ENCODE data around the gene MPDU1. TPM values are rescaled to one million over a fixed set of nuclear protein-coding genes. Genes with fewer than 3 reads are reported as not detected.

Gene MPDU1
- 93.2 and 97.4 TPM in 2 replicates for total RNA-seq

GRCh38 chr17:7583253-7584109 lies at the start of gene MPDU1:
Gene MPDU1, plus strand, starts transcription at chr17:7583852. Its CDS starts 11 bp downstream, at chr17:7583863.

GRCh38 chr17:7548585-7549400 lies 34.9 kb upstream of the MPDU1 start, which contains the start of gene TNFSF12:
Gene TNFSF12, plus strand, starts transcription at chr17:7549058. Its CDS starts 96 bp downstream, at chr17:7549154.

GRCh38 chr17:7558544-7559319 lies 24.9 kb upstream of the MPDU1 start, which contains the start of gene TNFSF13:
Gene TNFSF13, plus strand, starts transcription at chr17:7558750. Its CDS starts 290 bp downstream, at chr17:7559040.

GRCh38 chr17:7561589-7562207 lies 22.0 kb upstream of the MPDU1 start, which contains the start of gene SENP3:
Gene SENP3, plus strand, starts transcription at chr17:7561919. Its CDS starts 1,158 bp downstream, at chr17:7563077.

GRCh38 chr17:7579001-7579833 lies 4.4 kb upstream of the MPDU1 start, which contains the start of gene CD68:
Gene CD68, plus strand, starts transcription at chr17:7579638. Its CDS starts 40 bp downstream, at chr17:7579678.

GRCh38 chr17:7589891-7590691 lies 6.4 kb downstream of the MPDU1 start, which contains the start of gene SOX15:
Gene SOX15, minus strand, starts transcription at chr17:7590094. Its CDS starts 418 bp downstream, at chr17:7589676.

GRCh38 chr17:7614425-7615264 lies 31.0 kb downstream of the MPDU1 start, which contains the start of gene FXR2:
Gene FXR2, minus strand, starts transcription at chr17:7614897. Its CDS starts 365 bp downstream, at chr17:7614532.

DNA sequence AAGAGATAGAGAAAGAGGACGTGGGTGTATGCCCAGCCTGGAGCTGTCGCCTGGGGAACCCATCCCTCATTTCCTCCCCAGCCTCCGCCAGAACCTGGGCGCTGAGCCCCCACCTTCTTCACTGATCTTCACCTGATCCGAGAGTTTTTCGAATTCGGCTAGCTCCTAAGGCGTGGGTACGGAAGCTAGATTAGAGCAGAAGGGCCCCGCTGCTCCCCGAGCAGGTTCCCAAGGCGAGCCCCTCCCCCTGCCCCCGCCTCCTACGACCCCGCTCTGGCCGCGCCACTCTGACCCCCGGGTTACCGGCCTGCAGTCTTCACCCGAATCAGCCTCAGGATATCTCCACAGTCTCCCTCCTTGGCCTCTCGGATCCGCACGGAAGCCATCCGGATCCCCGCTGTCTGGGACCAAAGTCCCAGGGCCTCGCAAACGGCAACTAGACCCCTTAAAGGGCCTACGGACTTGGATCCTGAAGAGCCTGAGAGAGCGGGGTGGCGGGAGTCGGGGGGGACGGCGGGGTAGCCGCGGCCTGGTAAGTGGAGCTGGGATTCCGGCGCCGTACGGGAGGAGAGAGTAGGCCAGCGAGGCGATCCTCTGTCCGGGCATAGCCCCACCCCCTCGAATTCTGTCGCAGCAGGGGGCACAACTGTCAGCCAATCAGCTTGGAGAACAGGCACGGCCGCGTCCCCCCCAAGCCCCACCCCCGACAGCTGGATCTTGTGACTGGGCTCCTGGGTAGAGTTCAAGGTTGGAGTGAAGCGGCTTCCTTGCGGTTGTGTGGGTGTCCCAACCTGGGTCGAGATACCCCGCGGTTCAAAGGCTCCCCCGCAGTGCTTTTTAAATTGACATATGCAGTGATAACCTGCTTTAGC lies 43.8 kb downstream of the MPDU1 start, which contains the start of gene SAT2:
TSS of gene SAT2 (minus strand) at position 572 of the 872 bp plus-strand sequence. CDS start at position 386, 186 bp downstream.

DNA sequence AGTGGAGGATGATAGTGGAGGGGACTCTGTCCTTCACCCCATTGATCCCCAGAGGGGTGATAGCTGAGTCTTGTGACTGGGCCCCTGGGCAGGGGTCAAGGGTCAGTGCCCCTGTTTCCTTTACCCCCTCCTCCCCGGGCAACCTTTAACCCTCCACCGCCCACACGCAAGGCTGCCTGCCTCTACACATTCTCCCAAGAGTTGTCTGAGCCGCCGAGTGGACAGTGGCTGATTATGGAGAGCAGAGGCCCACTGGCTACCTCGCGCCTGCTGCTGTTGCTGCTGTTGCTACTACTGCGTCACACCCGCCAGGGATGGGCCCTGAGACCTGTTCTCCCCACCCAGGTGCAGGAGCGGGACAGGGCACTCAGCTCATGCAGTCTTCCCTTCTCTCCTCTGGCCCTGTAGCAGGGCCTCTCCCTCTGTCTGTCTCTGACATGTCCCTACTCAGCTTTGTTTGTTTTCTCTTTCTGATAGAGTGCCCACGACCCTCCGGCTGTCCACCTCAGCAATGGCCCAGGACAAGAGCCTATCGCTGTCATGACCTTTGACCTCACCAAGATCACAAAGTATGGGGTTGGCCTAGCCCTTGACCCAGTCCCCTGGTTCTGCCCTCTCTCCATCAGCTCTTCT lies 46.4 kb downstream of the MPDU1 start, which contains the start of gene SHBG:
TSS of gene SHBG (plus strand) at position 197 of the 633 bp plus-strand sequence. CDS start at position 235, 38 bp downstream.

Small RNA genes lying within 50 kb of the gene (small RNA-seq; reads per million reads assigned to genes)
- gene CD68: not detected
- gene RF00019: not detected
- not detected for gene SNORA48
- gene SNORD10: not detected

Other genes with a start within 250 kb of the MPDU1 start
- 0.11 and 0.26 TPM in 2 replicates for gene ACAP1, start 247.3 kb upstream of the MPDU1 start, total RNA-seq
- 8.9 and 11.2 TPM in 2 replicates for gene KCTD11, start 231.7 kb upstream of the MPDU1 start, total RNA-seq
- not detected in 2 replicates for gene TMEM95, start 228.7 kb upstream of the MPDU1 start, total RNA-seq
- 4.1 and 4.6 TPM in 2 replicates for gene TNK1, start 202.8 kb upstream of the MPDU1 start, total RNA-seq
- gene PLSCR3, start 189.3 kb upstream of the MPDU1 start, total RNA-seq: 19.6 and 21.7 TPM in 2 replicates
- 30.4 and 56.3 TPM in 2 replicates for gene TMEM256, start 179.8 kb upstream of the MPDU1 start, total RNA-seq
- gene NLGN2, start 176.0 kb upstream of the MPDU1 start, total RNA-seq: 6.9 and 8.6 TPM in 2 replicates
- gene SPEM1, start 163.5 kb upstream of the MPDU1 start, total RNA-seq: not detected in 2 replicates
- not detected in 2 replicates for gene SPEM2, start 158.2 kb upstream of the MPDU1 start, total RNA-seq
- not detected in 2 replicates for gene SPEM3, start 155.0 kb upstream of the MPDU1 start, total RNA-seq
- gene TMEM102, start 148.4 kb upstream of the MPDU1 start, total RNA-seq: 2.5 and 2.8 TPM in 2 replicates
- gene FGF11, start 144.3 kb upstream of the MPDU1 start, total RNA-seq: 0.76 and 0.91 TPM in 2 replicates
- 5.2 and 5.4 TPM in 2 replicates for gene CHRNB1, start 138.8 kb upstream of the MPDU1 start, total RNA-seq
- 40.2 and 41.4 TPM in 2 replicates for gene ZBTB4, start 104.2 kb upstream of the MPDU1 start, total RNA-seq
- gene SLC35G6, start 102.4 kb upstream of the MPDU1 start, total RNA-seq: not detected in 2 replicates
- gene POLR2A, start 99.5 kb upstream of the MPDU1 start, total RNA-seq: 85.8 and 100.0 TPM in 2 replicates
- 11.6 and 16.1 TPM in 2 replicates for gene TNFSF12, start 34.8 kb upstream of the MPDU1 start, total RNA-seq
- 4.5 and 5.0 TPM in 2 replicates for gene TNFSF13, start 25.1 kb upstream of the MPDU1 start, total RNA-seq
- 46.4 and 48.1 TPM in 2 replicates for gene SENP3, start 21.9 kb upstream of the MPDU1 start, total RNA-seq
- gene CD68, start 4.2 kb upstream of the MPDU1 start, total RNA-seq: 102 and 116 TPM in 2 replicates
- gene SOX15, start 6.2 kb downstream of the MPDU1 start, total RNA-seq: 0.11 and 0.26 TPM in 2 replicates
- 26.9 and 28.2 TPM in 2 replicates for gene FXR2, start 31.0 kb downstream of the MPDU1 start, total RNA-seq
- gene SAT2, start 44.0 kb downstream of the MPDU1 start, total RNA-seq: 41.3 and 41.4 TPM in 2 replicates
- gene SHBG, start 46.3 kb downstream of the MPDU1 start, total RNA-seq: 1.3 TPM in 1 of 2 replicates, not detected in the other
- not detected in 2 replicates for gene ATP1B2, start 67.1 kb downstream of the MPDU1 start, total RNA-seq
- 40.6 and 40.8 TPM in 2 replicates for gene TP53, start 103.6 kb downstream of the MPDU1 start, total RNA-seq
- gene WRAP53, start 104.6 kb downstream of the MPDU1 start, total RNA-seq: 4.1 and 4.4 TPM in 2 replicates
- 0.54 and 0.91 TPM in 2 replicates for gene EFNB3, start 121.3 kb downstream of the MPDU1 start, total RNA-seq
- gene DNAH2, start 133.9 kb downstream of the MPDU1 start, total RNA-seq: 0.11 and 0.13 TPM in 2 replicates